ENCODE measurements around the gene GATA5. TPM values are rescaled to one million over a fixed set of nuclear protein-coding genes. Genes with fewer than 3 reads are reported as not detected.

Gene GATA5
- total RNA-seq, 1 experiment from 2014 or later = 1.4 TPM

DNA sequence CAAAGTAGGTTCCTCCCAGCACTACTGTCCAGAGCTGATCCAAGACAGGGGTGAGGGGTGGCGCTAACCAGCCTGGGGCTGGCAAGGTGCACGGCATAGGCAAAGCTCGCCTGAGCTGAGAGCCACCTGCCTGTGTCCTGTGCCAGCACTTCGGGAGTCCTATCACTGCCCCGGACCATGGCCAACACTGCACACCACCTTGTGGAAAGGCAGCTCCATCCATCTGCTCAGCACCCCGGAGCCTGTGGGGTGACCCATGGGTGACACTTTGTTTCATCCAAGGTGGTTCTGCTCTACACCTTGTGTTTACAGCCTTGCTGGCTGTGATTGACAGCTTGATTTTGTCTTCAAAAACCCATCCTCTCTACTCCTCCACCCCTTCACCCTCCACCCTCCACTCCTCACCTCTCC is 32.9 kb upstream of the GATA5 start:
- ATAC-seq (no peak), DNase-seq (ENCODE audit: low spot score) (no peak)
- peaks cover 7% of the 10 kb centered on the region for H3K9me3 Mint-ChIP-seq
- no peaks in the 10 kb centered on the region for H3K36me3 Mint-ChIP-seq
- no peak overlapping the region for H3K27ac Mint-ChIP-seq
- ChIA-PET POLR2A (interaction anchor here (1.0 kb wide), 1 partner anchor 12 kb away, joined by 4 read pairs; no protein-coding TSS in a partner anchor), CTCF (interaction anchor here (1.1 to 1.2 kb wide), 3 partner anchors 9 to 114 kb away, joined by 3 to 11 read pairs (median 4); no protein-coding TSS in a partner anchor)
- TF ChIP-seq PREB (CRISPR knock-in tag; IDR thresholded peaks at IDR 0.05; ENCODE audit: borderline replicate concordance) (no peak), ZNF425 (CRISPR knock-in tag; conservative IDR thresholded peaks at IDR 0.05) (no peak), ATF6 (CRISPR knock-in tag; IDR thresholded peaks at IDR 0.05) (no peak), NFATC4 (CRISPR knock-in tag; IDR thresholded peaks at IDR 0.05) (no peak), ARID4B (CRISPR knock-in tag; IDR thresholded peaks at IDR 0.05; ENCODE audit: borderline replicate concordance) (no peak), JUN (CRISPR knock-in tag; IDR thresholded peaks at IDR 0.05) (no peak), USF1 (CRISPR knock-in tag; IDR thresholded peaks at IDR 0.05) (no peak), IRF2 (CRISPR knock-in tag; IDR thresholded peaks at IDR 0.05; ENCODE audit: borderline replicate concordance, low read depth) (no peak)
- no peaks in the 10 kb centered on the region for H3K27me3 Mint-ChIP-seq (ENCODE audit: low read depth)
- no peak overlapping the region for H3K4me3 Mint-ChIP-seq
- no peaks in the 10 kb centered on the region; the same call in 1 of the 2 replicates for H3K4me1 Mint-ChIP-seq

DNA sequence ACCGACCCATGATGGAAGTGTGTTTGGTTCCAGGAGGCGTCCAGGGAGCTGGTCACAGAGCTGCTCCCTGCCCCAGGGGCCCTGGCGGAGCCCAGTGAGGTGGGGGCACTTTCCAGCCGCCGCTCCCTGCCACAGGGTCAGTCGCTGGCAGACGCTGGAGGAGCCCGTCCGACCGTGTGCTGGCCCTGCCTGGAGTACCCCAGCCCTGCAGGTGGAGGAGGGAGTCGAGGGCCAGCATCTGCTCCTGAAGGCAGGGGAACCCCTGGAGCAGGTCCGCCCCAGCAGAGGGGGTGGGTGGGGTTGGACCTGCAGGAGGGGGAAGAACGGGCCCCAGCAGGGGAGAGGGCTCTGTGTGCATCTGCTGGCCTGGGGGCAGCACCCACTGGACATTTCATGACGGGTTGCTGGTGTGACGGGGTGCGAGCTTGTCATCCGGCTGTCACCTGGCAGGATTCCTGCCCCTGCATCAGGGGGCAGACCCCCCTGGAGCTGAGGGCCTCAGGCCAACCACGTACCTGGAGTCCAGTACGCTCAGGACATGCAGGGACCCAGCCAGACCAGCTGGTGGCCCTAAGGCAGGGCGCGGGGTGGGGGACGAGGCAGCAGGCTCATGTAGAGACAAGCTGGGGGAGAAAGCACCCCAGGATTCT is 32.3 kb upstream of the GATA5 start:
- no peaks in the 10 kb centered on the region for H3K36me3 Mint-ChIP-seq
- H3K4me3 Mint-ChIP-seq = no peak overlapping the region
- ChIA-PET CTCF (interaction anchor here (0.9 to 1.2 kb wide), 5 partner anchors 9 to 114 kb away, joined by 3 to 11 read pairs (median 4); no protein-coding TSS in a partner anchor), POLR2A (interaction anchor here (1.0 kb wide), 1 partner anchor 13 kb away, joined by 4 read pairs; no protein-coding TSS in a partner anchor)
- TF ChIP-seq NR1H2 (CRISPR knock-in tag; IDR thresholded peaks at IDR 0.05) (no peak), FOXJ3 (CRISPR knock-in tag; IDR thresholded peaks at IDR 0.05; ENCODE audit: borderline replicate concordance) (no peak), ZBTB21 (CRISPR knock-in tag; IDR thresholded peaks at IDR 0.05; ENCODE audit: borderline replicate concordance) (no peak)
- H3K9me3 Mint-ChIP-seq = peaks cover 7% of the 10 kb centered on the region
- no peak for DNase-seq (ENCODE audit: low spot score)
- ATAC-seq = no peak
- no peaks in the 10 kb centered on the region for H3K27me3 Mint-ChIP-seq (ENCODE audit: low read depth)
- H3K27ac Mint-ChIP-seq = no peak overlapping the region
- H3K4me1 Mint-ChIP-seq = no peaks in the 10 kb centered on the region; the same call in 1 of the 2 replicates

Data from WTC11 (cell line).